A673 (cell line): ENCODE data around the gene PDIA4.

ENCODE experiments used
- CTCF ChIP-seq: fragments of 300-800, 200-600 bp; sonication (generic); conservative IDR thresholded peaks from 2 replicates; pipeline ENCODE4 v1.5.1; 2017; ENCODE audit warnings: low read depth, mild to moderate bottlenecking, antibody characterized with exemption, low read length, moderate library complexity, mixed read lengths
- EZH2 ChIP-seq: fragments of 200-600 bp; sonication (generic); IDR thresholded peaks from 2 replicates; pipeline ENCODE4 v1.6.1; 2017; ENCODE audit warnings: borderline replicate concordance, low read depth, mild to moderate bottlenecking, mixed read lengths, antibody characterized with exemption, low read length; ENCODE audit not compliant: poor library complexity, severe bottlenecking

DNA sequence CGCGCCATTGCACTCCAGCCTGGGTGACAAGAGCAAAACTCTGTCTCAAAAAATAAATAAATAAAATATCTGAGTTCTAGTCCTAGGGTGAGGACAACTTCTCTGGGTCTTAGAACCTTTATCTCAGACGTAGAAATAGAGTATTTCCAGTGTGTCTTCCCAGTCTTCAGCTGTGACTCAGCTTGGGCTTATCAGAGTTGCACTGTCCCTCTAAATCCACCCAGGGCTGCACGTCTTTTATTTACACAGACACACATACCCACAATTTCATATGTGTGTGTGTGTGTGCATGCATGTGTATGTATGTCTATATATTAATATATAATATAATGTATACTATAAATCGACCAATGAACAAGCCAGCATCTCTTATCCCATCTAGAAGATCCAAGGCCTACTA, 13.0 kb upstream of the PDIA4 start:
- TF ChIP-seq CTCF (no peak), EZH2 (no peak)
